Naive thymus-derived CD8-positive, alpha-beta T cell (primary cell): ENCODE data around the gene DOP1B. TPM values are rescaled to one million over a fixed set of nuclear protein-coding genes. Genes with fewer than 3 reads are reported as not detected.
"Not testable (repeated sequence)": the region's sequence is repeated elsewhere in the genome, so short reads cannot be mapped to it uniquely, and the experiment has no call there.

Source experiments
- ATAC-seq, 2 donors: fragments of 150-1000 bp; cut with Tn5 transposase in 1 of 2; sonication (Bioruptor Pico), chemical (Tn5 transposase) in 1 of 2; 1 replicate in 1 of 2; 2 replicates in 1 of 2; pipeline ENCODE4 v1.10.0; 2021; ENCODE audit warnings: mild to moderate bottlenecking in 2 of 2, moderate library complexity in 2 of 2
- POLR2A ChIA-PET: fragments of 350-600 bp; sonication (Branson Sonifier 250); formaldehyde crosslinking; loops from one replicate; lab custom pipeline; 2021; ENCODE audit warnings: antibody characterized with exemption; lab: Charles Lee
- DNase-seq, 10 donors: peaks; one replicate each; pipeline versions ENCODE4 v3.0.0 to v3.0.0-alpha.2; 2020 to 2022
- H3K27ac Mint-ChIP-seq, 10 donors: one replicate each; pipeline ENCODE4 v1.8.0; 2020 to 2022; ENCODE audit warnings: mild to moderate bottlenecking in 10 of 10, mixed read lengths in 10 of 10, moderate library complexity in 4 of 10, inconsistent platforms in 1 of 10
- H3K27me3 Mint-ChIP-seq, 5 donors: one replicate each; pipeline ENCODE4 v1.8.0; 2021 to 2022; ENCODE audit warnings: mixed read lengths in 5 of 5
- H3K36me3 Mint-ChIP-seq, 3 donors: one replicate each; pipeline ENCODE4 v1.8.0; 2020 to 2022; ENCODE audit warnings: mixed read lengths in 3 of 3, mild to moderate bottlenecking in 2 of 3, inconsistent platforms in 1 of 3
- H3K4me1 Mint-ChIP-seq, 4 donors: one replicate each; pipeline ENCODE4 v1.8.0; 2021 to 2022; ENCODE audit warnings: mixed read lengths in 4 of 4
- H3K4me3 Mint-ChIP-seq, 10 donors: one replicate each; pipeline ENCODE4 v1.8.0; 2020 to 2022; ENCODE audit warnings: mild to moderate bottlenecking in 10 of 10, mixed read lengths in 10 of 10, moderate library complexity in 6 of 10, inconsistent platforms in 1 of 10
- H3K9me3 Mint-ChIP-seq, 9 donors: one replicate each; pipeline ENCODE4 v1.8.0; 2020 to 2022; ENCODE audit warnings: mixed read lengths in 9 of 9, mild to moderate bottlenecking in 3 of 9, inconsistent platforms in 1 of 9, moderate library complexity in 1 of 9
- polyA plus RNA-seq, 3 donors: library from polyadenylated mRNA; unstranded; fragments of 300-500 nt; fragmentation: Illumina TruSeq; gene quantifications; one replicate each; pipeline ENCODE4 v1.2.3, GENCODE V29; 2021
- total RNA-seq, 8 experiments: library from RNA in 2 of 8; stranded (reverse) in 2 of 8; gene quantifications; one replicate each; pipeline ENCODE4 v1.2.3 and lab custom pipeline; 2021 to 2026

Gene DOP1B
- total and polyA plus RNA-seq, 5 experiments from 2014 or later: 4.6 to 15.8 (median 8.4) TPM

GRCh38 chr21:36125512-36126207, 31.0 kb upstream of the DOP1B start:
- peak overlapping the region in 6 of 10 donors; percentile 1 to 78 (median 30) for H3K27ac Mint-ChIP-seq
- peaks cover 18 to 35% (median 26%) of the 10 kb centered on the region in 4 donors for H3K4me1 Mint-ChIP-seq
- H3K9me3 Mint-ChIP-seq: no peaks in the 10 kb centered on the region
- peak; percentile 25 to 51 for ATAC-seq
- H3K27me3 Mint-ChIP-seq: peaks cover 0 to 3% (median 0%) of the 10 kb centered on the region in 5 donors
- POLR2A ChIA-PET: interaction anchor here (1.4 kb wide), 1 partner anchor 15 kb away, joined by 5 read pairs; no protein-coding TSS in a partner anchor
- peak; percentile 24 to 79 (median 50) for DNase-seq
- no peaks in the 10 kb centered on the region for H3K36me3 Mint-ChIP-seq
- no peak overlapping the region for H3K4me3 Mint-ChIP-seq

GRCh38 chr21:36126208-36126565, 30.4 kb upstream of the DOP1B start:
- peaks cover 0 to 3% (median 0%) of the 10 kb centered on the region in 5 donors for H3K27me3 Mint-ChIP-seq
- no peaks in the 10 kb centered on the region for H3K36me3 Mint-ChIP-seq
- H3K27ac Mint-ChIP-seq: peak overlapping the region in 3 of 10 donors; percentile 1 to 48 (median 31)
- no peak for DNase-seq
- POLR2A ChIA-PET: interaction anchor here (1.4 kb wide), 1 partner anchor 14 kb away, joined by 5 read pairs; no protein-coding TSS in a partner anchor
- H3K4me1 Mint-ChIP-seq: peaks cover 21 to 40% (median 30%) of the 10 kb centered on the region in 4 donors
- no peak overlapping the region for H3K4me3 Mint-ChIP-seq
- H3K9me3 Mint-ChIP-seq: no peaks in the 10 kb centered on the region
- no peak for ATAC-seq

- POLR2A ChIA-PET: interaction anchor here (1.0 to 1.4 kb wide), 2 partner anchors 12 to 14 kb away, joined by 3 to 5 read pairs; no protein-coding TSS in a partner anchor
Measured at GRCh38 chr21:36126621-36127110, 30.0 kb upstream of the DOP1B start.

DNA sequence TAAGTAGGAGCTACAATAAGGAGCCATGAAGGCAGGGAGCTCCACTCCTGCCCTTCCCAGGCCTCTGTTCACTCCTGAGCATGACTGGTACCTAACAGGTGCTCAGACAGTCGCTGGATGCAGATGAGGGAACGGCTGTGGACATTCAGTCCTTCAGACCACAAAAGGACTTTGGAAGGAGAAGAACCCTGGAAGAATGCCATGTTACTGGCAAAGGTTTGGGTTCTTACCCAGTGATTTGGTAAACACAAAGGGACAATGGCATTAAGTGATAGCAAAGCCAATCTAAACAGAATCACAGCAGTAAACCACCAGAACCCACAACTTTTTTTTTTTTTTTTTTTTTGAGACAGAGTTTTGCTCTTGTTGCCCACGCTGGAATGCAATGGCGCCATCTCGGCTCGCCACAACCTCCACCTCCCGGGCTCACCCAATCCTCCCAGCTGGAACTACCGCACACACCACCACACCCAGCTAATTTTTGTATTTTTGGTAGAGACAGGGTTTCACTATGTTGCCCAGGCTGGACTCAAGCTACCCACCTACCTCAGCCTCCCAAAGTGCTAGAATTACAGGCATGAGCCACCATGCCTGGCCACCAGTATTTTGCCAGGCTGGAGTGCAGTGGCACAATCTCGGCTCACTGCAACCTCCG, 29.2 kb upstream of the DOP1B start:
- POLR2A ChIA-PET: interaction anchor here (0.6 to 1.0 kb wide), 2 partner anchors 13 to 14 kb away, joined by 3 read pairs; no protein-coding TSS in a partner anchor
- peaks cover 0 to 3% (median 0%) of the 10 kb centered on the region in 5 donors for H3K27me3 Mint-ChIP-seq
- DNase-seq: no peak
- peaks cover 21 to 44% (median 31%) of the 10 kb centered on the region in 4 donors for H3K4me1 Mint-ChIP-seq
- no peaks in the 10 kb centered on the region for H3K9me3 Mint-ChIP-seq
- no peak overlapping the region for H3K4me3 Mint-ChIP-seq
- ATAC-seq: no peak
- peak overlapping the region in 5 of 10 donors; percentile 12 to 83 (median 46) for H3K27ac Mint-ChIP-seq
- peaks cover 0 to 2% (median 0%) of the 10 kb centered on the region in 3 donors for H3K36me3 Mint-ChIP-seq

More at GRCh38 chr21:36126621-36127110, 30.0 kb upstream of the DOP1B start:
- Mint-ChIP-seq H3K4me3 (no peak overlapping the region), H3K4me1 (peaks cover 21 to 40% (median 30%) of the 10 kb centered on the region in 4 donors), H3K36me3 (no peaks in the 10 kb centered on the region), H3K27ac (peak overlapping the region in 3 of 10 donors; percentile 48 to 72 (median 69)), H3K9me3 (no peaks in the 10 kb centered on the region), H3K27me3 (peaks cover 0 to 2% (median 0%) of the 10 kb centered on the region in 5 donors)
- no peak for ATAC-seq
- no peak for DNase-seq

DNA sequence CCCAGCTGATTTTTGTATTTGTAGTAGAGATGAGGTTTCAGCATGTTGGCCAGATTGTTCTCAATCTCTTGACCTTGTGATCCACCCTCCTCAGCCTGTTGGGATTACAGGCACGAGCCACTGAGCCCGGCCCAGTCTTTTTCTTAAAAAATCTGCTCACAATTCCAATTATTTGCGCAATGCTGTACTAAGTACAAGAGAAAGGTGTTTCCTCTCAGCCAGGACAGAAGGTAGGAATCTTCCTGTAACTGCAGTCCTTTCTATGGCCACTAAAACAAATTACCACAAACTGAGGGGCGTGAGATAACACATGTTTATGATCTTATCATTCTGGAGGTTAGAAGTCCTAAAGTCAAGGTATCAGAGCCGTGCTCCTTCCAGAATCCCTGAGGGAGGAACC, 28.6 kb upstream of the DOP1B start:
- Mint-ChIP-seq H3K4me3 (peak overlapping the region in 5 of 10 donors; percentile 0 to 39 (median 6)), H3K27ac (peak overlapping the region in 8 of 10 donors; percentile 12 to 83 (median 27)), H3K27me3 (peaks cover 0 to 3% (median 0%) of the 10 kb centered on the region in 5 donors), H3K9me3 (no peaks in the 10 kb centered on the region), H3K36me3 (peaks cover 0 to 2% (median 0%) of the 10 kb centered on the region in 3 donors), H3K4me1 (peaks cover 21 to 44% (median 31%) of the 10 kb centered on the region in 4 donors)
- no peak for ATAC-seq
- POLR2A ChIA-PET: no interaction called here
- DNase-seq: no peak

DNA sequence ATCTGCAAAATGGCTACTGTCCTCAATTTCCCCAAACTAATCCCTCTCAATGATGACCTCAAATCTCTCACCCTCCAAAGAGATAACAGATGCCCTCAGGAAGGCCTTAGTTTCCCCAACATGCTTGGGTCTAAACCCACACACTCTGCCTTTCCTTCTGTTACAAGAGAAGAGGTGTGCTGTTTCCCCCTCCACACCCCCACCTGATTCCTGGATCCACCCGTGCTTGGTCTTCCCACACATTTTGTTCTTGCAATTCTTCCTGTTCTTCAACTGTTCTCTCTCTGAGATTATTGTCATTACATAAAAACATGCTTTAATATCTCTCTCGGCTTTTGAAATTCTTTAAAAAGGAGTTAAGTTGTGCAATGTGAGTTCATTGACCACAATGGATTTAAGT, 27.4 kb upstream of the DOP1B start:
- Mint-ChIP-seq H3K9me3 (no peaks in the 10 kb centered on the region), H3K36me3 (peaks cover 0 to 2% (median 0%) of the 10 kb centered on the region in 3 donors), H3K4me3 (peak overlapping the region; percentile 34 to 92 (median 68)), H3K27ac (peak overlapping the region; percentile 31 to 84 (median 80)), H3K4me1 (peaks cover 26 to 49% (median 35%) of the 10 kb centered on the region in 4 donors), H3K27me3 (peaks cover 0 to 4% (median 0%) of the 10 kb centered on the region in 5 donors)
- POLR2A ChIA-PET: interaction anchor here (0.7 kb wide), 1 partner anchor 1504 kb away, joined by 4 read pairs; no protein-coding TSS in a partner anchor
- ATAC-seq: no peak
- DNase-seq: no peak

- not testable (repeated sequence) for H3K36me3 Mint-ChIP-seq, ATAC-seq, H3K27me3 Mint-ChIP-seq, H3K9me3 Mint-ChIP-seq
- Mint-ChIP-seq H3K27ac (peak overlapping the region in 9 of 10 donors; percentile 75 to 96 (median 89)), H3K4me3 (peak overlapping the region; percentile 84 to 95 (median 92)), H3K4me1 (peaks cover 31 to 50% (median 35%) of the 10 kb centered on the region in 4 donors)
- peak in 1 of 10 donors; percentile 23 for DNase-seq
- POLR2A ChIA-PET: interaction anchor here (0.6 to 0.9 kb wide), 2 partner anchors 43 to 189 kb away, joined by 3 read pairs; partner anchors contain the start of gene MORC3
Measured at GRCh38 chr21:36130414-36130762, 26.2 kb upstream of the DOP1B start.

DNA sequence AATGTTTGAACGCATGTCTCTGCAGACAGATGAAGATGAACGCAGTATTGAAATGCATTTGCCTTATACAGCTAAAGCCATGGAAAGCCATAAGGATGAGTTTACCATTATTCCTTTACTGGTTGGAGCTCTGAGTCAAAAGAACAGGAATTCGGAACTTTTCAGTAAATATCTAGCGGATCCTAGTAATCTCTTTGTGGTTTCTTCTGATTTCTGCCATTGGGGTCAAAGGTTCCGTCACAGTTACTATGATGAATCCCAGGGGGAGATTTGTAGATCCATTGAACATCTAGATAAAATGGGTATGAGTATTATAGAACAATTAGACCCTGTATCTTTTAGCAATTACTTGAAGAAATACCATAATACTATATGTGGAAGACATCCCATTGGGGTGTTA, 25.8 kb upstream of the DOP1B start:
- H3K4me3 Mint-ChIP-seq: peak overlapping the region; percentile 84 to 95 (median 92)
- DNase-seq, H3K9me3 Mint-ChIP-seq, H3K27me3 Mint-ChIP-seq, ATAC-seq, H3K36me3 Mint-ChIP-seq: not testable (repeated sequence)
- peaks cover 27 to 47% (median 33%) of the 10 kb centered on the region in 4 donors for H3K4me1 Mint-ChIP-seq
- peak overlapping the region in 6 of 10 donors; percentile 10 to 94 (median 78) for H3K27ac Mint-ChIP-seq
- POLR2A ChIA-PET: interaction anchor here (0.6 to 0.9 kb wide), 2 partner anchors 43 to 189 kb away, joined by 3 read pairs; partner anchors contain the start of gene MORC3

DNA sequence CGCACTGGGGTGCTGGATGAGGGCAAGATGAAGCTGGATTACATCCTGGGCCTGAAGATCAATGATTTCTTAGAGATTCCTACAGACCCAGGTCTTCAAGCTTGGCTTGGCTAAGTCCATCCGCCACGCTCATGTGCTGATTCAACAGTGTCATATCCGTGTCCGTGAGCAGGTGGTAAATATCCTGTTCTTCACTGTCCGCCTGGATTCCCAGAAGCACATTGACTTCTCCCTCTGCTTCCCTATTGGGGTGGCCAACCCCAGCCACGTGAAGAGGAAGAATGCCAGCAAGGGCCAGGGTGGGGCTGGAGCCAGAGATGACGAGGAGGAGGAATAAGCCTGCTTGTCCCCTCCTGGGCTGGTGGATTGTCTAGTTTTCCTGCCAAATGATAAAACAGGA, 23.9 kb upstream of the DOP1B start:
- POLR2A ChIA-PET: interaction anchor here (1.2 kb wide), 1 partner anchor 9 kb away, joined by 3 read pairs; no protein-coding TSS in a partner anchor
- H3K27me3 Mint-ChIP-seq: peaks cover 0 to 6% (median 0%) of the 10 kb centered on the region in 5 donors
- H3K36me3 Mint-ChIP-seq: peaks cover 0 to 15% (median 0%) of the 10 kb centered on the region in 3 donors
- H3K27ac Mint-ChIP-seq: peak overlapping the region in 1 of 10 donors; percentile 13
- no peak for ATAC-seq
- peaks cover 29 to 55% (median 38%) of the 10 kb centered on the region in 4 donors for H3K4me1 Mint-ChIP-seq
- H3K4me3 Mint-ChIP-seq: peak overlapping the region in 1 of 10 donors; percentile 24
- no peaks in the 10 kb centered on the region for H3K9me3 Mint-ChIP-seq
- no peak for DNase-seq

DNA sequence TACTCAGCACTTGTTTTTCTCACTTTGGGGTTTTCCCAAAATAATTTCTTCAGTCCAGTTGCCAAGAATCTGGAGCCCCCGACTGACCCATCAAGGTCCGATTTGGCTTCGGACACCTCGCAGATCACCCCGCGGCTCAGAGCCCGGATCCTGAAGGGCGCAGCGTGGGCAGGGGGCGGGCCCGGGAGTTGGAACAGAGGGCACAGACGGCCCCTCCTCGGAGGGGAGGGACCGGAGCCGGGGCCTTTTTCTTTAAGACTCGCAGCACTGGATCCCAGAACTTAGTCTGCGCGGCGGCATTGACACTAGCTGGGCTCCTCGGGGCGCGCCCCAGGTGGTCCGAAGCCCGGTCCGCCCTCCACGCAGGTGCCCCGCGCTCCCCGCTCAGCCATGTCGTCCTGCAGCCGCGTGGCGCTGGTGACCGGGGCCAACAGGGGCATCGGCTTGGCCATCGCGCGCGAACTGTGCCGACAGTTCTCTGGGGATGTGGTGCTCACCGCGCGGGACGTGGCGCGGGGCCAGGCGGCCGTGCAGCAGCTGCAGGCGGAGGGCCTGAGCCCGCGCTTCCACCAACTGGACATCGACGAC, 21.7 kb upstream of the DOP1B start, which contains the start of gene CBR3:
Gene CBR3 (plus strand): TSS at position 277 of the 588 bp plus-strand sequence. CDS start 114 bp downstream, at position 391.
- peaks cover 0 to 34% (median 2%) of the 10 kb centered on the region in 3 donors for H3K36me3 Mint-ChIP-seq
- POLR2A ChIA-PET: interaction anchor here (1.0 to 1.7 kb wide), 4 partner anchors 19 to 163 kb away, joined by 4 to 8 read pairs (median 4); partner anchors contain the start of gene SETD4
- ATAC-seq (peak; percentile 39 to 59), DNase-seq (peak in 9 of 10 donors; percentile 21 to 60 (median 49))
- no peaks in the 10 kb centered on the region for H3K9me3 Mint-ChIP-seq
- H3K4me3 Mint-ChIP-seq: peak within 1 kb of the TSS; percentile 89 to 96 (median 92)
- H3K27me3 Mint-ChIP-seq: peaks cover 0 to 6% (median 0%) of the 10 kb centered on the region in 5 donors
- H3K27ac Mint-ChIP-seq: peak within 1 kb of the TSS; percentile 83 to 95 (median 88)
- H3K4me1 Mint-ChIP-seq: peaks cover 18 to 42% (median 28%) of the 10 kb centered on the region in 4 donors

GRCh38 chr21:36135391-36136102, 21.1 kb upstream of the DOP1B start:
- peak in 9 of 10 donors; percentile 25 to 66 (median 44) for DNase-seq
- peak overlapping the region; percentile 83 to 95 (median 87) for H3K27ac Mint-ChIP-seq
- POLR2A ChIA-PET: interaction anchor here (0.8 to 1.7 kb wide), 7 partner anchors 9 to 184 kb away, joined by 3 to 8 read pairs (median 4); partner anchors contain the start of genes MORC3 and SETD4
- peaks cover 0 to 6% (median 0%) of the 10 kb centered on the region in 5 donors for H3K27me3 Mint-ChIP-seq
- peaks cover 15 to 38% (median 24%) of the 10 kb centered on the region in 4 donors for H3K4me1 Mint-ChIP-seq
- peaks cover 0 to 39% (median 2%) of the 10 kb centered on the region in 3 donors for H3K36me3 Mint-ChIP-seq
- peak overlapping the region; percentile 89 to 96 (median 92) for H3K4me3 Mint-ChIP-seq
- no peaks in the 10 kb centered on the region for H3K9me3 Mint-ChIP-seq
- ATAC-seq: peak; percentile 74 to 85
